WTC11 (cell line): Measurements from ENCODE around the gene GAPDHS.

Experiments
- AFF4 ChIP-seq: sonication (generic); formaldehyde crosslinking; IDR thresholded peaks from 2 replicates; pipeline ENCODE4 v1.8.1; 2023; ENCODE audit warnings: mild to moderate bottlenecking, missing genetic modification reagents, borderline replicate concordance
- ATF3 ChIP-seq: sonication (generic); formaldehyde crosslinking; conservative IDR thresholded peaks from 2 replicates; pipeline ENCODE4 v1.8.1; 2022; ENCODE audit warnings: mild to moderate bottlenecking, missing genetic modification reagents
- CTCF ChIP-seq: fragments of 200-600 bp; IDR thresholded peaks from 2 replicates; pipeline ENCODE4 v1.8.0; 2022; ENCODE audit warnings: antibody characterized with exemption
- E2F1 ChIP-seq: sonication (generic); formaldehyde crosslinking; IDR thresholded peaks from 2 replicates; pipeline ENCODE4 v1.8.0; 2022; ENCODE audit warnings: mild to moderate bottlenecking, missing genetic modification reagents
- ESRRA ChIP-seq: sonication (generic); formaldehyde crosslinking; IDR thresholded peaks from 2 replicates; pipeline ENCODE4 v1.8.1; 2022; ENCODE audit warnings: mild to moderate bottlenecking, missing genetic modification reagents, borderline replicate concordance
- FOXJ3 ChIP-seq: sonication (generic); formaldehyde crosslinking; IDR thresholded peaks from 2 replicates; pipeline ENCODE4 v1.9.0; 2021; ENCODE audit warnings: missing genetic modification reagents, mild to moderate bottlenecking, borderline replicate concordance
- FOXP4 ChIP-seq: sonication (generic); formaldehyde crosslinking; IDR thresholded peaks from 2 replicates; pipeline ENCODE4 v1.8.0; 2022; ENCODE audit warnings: mild to moderate bottlenecking, missing genetic modification reagents
- GABPB1 ChIP-seq: sonication (generic); formaldehyde crosslinking; IDR thresholded peaks from 2 replicates; pipeline ENCODE4 v1.8.1; 2023; ENCODE audit warnings: mild to moderate bottlenecking, missing genetic modification reagents
- HMGXB4 ChIP-seq: sonication (generic); formaldehyde crosslinking; IDR thresholded peaks from 2 replicates; pipeline ENCODE4 v1.8.1; 2023; ENCODE audit warnings: mild to moderate bottlenecking, moderate library complexity, missing genetic modification reagents
- KAT7 ChIP-seq: sonication (generic); formaldehyde crosslinking; IDR thresholded peaks from 2 replicates; pipeline ENCODE4 v1.8.1; 2023; ENCODE audit warnings: missing genetic modification reagents, mild to moderate bottlenecking, borderline replicate concordance
- NFE2L1 ChIP-seq: sonication (generic); formaldehyde crosslinking; IDR thresholded peaks from 2 replicates; pipeline ENCODE4 v1.8.1; 2023; ENCODE audit warnings: missing genetic modification reagents
- ZNF121 ChIP-seq: sonication (generic); formaldehyde crosslinking; IDR thresholded peaks from 2 replicates; pipeline ENCODE4 v1.8.0; 2023; ENCODE audit warnings: missing genetic modification reagents
- ZNF425 ChIP-seq: fragments of 250-450 bp; sonication (Bioruptor Pico); conservative IDR thresholded peaks from 2 replicates; pipeline ENCODE4 v1.9.0; 2021; ENCODE audit warnings: mild to moderate bottlenecking

- TF ChIP-seq HMGXB4 (CRISPR knock-in tag) (no peak), ZNF121 (CRISPR knock-in tag) (no peak), NFE2L1 (CRISPR knock-in tag) (no peak), CTCF (no peak), E2F1 (no peak), FOXP4 (CRISPR knock-in tag) (no peak), ZNF425 (CRISPR knock-in tag) (no peak), GABPB1 (no peak), ESRRA (CRISPR knock-in tag) (no peak), FOXJ3 (CRISPR knock-in tag) (no peak), AFF4 (CRISPR knock-in tag) (no peak), KAT7 (no peak), ATF3 (no peak)
Measured at GRCh38 chr19:35590875-35591274, 57.6 kb downstream of the GAPDHS start.
